Renal cortex interstitium (tissue), 11 donors: ENCODE measurements around the gene PDE8A. TPM values are rescaled to one million over a fixed set of nuclear protein-coding genes. Genes with fewer than 3 reads are reported as not detected.
"Not testable (repeated sequence)": the region's sequence is repeated elsewhere in the genome, so short reads cannot be mapped to it uniquely, and the experiment has no call there.

ENCODE experiments used
- DNase-seq, 11 donors: peaks; one replicate each; pipeline ENCODE4 v3.0.0-alpha.2; 2013; ENCODE audit warnings: low read depth in 9 of 11, low spot score in 4 of 11; ENCODE audit errors: extremely low read depth in 1 of 11
- polyA plus RNA-seq, 3 donors: library from polyadenylated mRNA; unstranded; fragments of 120-200 nt; gene quantifications; one replicate each; pipeline ENCODE4 v1.2.1, GENCODE V29; 2013; ENCODE audit not compliant: insufficient read length in 3 of 3

PDE8A gene
- polyA plus RNA-seq, 3 donors = 39.1 to 82.9 (median 48.5) TPM

- DNase-seq = peak in 4 of 11 donors; percentile 21 to 61 (median 46)
Observed at GRCh38 chr15:84982301-84982920, 755 bp downstream of the PDE8A start.

DNA sequence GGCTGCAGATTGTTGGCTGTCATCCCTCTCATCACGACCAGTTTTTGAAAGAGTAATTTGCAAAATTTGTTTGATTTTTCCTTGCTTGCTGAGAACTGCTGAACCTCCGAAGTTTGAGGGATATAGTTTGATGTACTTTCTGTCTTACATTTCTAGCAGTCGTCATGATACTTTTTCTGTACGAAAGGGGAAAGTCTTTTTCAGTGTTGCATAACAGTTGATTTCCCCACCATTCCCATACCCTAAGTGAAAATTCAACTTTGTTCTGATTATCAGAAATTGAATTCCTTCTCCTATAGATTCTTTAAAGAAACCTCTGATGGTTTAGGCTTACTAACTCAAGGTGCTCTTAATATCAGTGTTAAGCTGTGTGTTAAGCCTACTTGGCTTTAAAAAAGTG lies 1.6 kb downstream of the PDE8A start:
- DNase-seq = no peak

GRCh38 chr15:84983711-84984110 lies 2.1 kb downstream of the PDE8A start:
- DNase-seq = no peak

GRCh38 chr15:84985158-84985557 lies 3.5 kb downstream of the PDE8A start:
- no peak for DNase-seq

GRCh38 chr15:84987351-84987750 lies 5.7 kb downstream of the PDE8A start:
- not testable (repeated sequence) for DNase-seq

GRCh38 chr15:84987949-84988624 lies 6.4 kb downstream of the PDE8A start:
- DNase-seq = no peak

- no peak for DNase-seq
Observed at GRCh38 chr15:84988909-84989644, 7.4 kb downstream of the PDE8A start.

DNA sequence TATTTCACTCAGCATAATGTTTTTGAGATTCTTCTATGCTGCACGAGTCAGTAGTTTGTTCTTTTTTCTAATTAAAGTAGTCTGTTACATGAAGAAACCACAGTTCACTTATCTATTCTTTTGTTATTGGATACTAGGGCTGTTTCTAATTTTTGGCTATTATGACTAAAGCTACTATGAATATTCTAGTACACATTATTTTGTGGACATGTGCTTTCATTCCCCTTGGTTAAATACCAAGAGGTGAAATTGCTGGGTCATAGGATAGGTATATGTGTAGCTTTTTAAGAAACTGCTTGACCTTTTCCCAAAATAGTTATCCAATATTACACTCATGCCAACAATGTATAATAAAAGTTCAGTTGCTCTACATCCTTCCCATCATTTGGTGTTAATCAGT lies 8.9 kb downstream of the PDE8A start:
- no peak for DNase-seq

- DNase-seq = no peak
Observed at GRCh38 chr15:84991014-84991712, 9.5 kb downstream of the PDE8A start.

DNA sequence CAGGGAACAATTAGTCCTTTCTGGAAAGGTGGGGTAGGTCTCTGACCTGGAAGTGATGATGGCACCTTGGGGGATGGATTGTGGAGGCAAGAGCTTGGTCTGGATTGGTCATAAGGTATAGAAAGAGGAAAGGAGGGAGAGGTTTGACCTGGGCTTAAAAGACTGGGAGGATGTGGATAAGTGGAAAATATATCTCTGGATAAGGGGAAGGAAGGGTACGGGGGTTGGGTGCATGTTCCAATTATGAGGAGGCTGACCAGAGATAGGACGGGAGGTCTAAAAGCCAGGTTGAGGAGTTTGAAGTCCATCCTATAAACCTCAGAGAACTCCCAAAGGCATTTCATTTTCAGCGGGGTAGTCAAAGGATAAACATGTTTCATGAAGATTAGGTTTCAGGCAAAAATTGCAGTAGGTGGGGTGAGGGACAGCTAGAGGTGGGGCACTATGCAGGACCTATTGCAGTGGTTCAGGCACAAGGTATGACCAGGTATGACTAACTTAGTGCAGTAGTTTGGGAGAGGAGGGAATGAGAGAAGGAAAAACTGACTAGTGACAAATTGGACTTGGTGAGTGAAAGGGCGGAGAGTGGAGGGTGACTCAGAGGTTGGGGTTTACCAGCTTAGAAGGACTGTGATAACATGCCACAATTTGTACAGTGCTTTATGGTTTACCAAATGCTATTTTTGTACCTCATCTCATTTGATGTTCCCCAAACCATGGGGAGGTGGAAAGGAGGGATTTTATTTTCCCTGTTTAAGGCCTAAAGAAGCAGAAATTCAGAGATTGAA lies 10.7 kb downstream of the PDE8A start:
- DNase-seq = no peak

GRCh38 chr15:84996055-84996454 lies 14.4 kb downstream of the PDE8A start:
- no peak for DNase-seq

- not testable (repeated sequence) for DNase-seq
Observed at GRCh38 chr15:84996714-84997113, 15.1 kb downstream of the PDE8A start.

GRCh38 chr15:84997214-84997613 lies 15.6 kb downstream of the PDE8A start:
- not testable (repeated sequence) for DNase-seq

GRCh38 chr15:85000189-85000864 lies 18.7 kb downstream of the PDE8A start:
- DNase-seq = no peak

GRCh38 chr15:85000937-85001336 lies 19.3 kb downstream of the PDE8A start:
- no peak for DNase-seq

- no peak for DNase-seq
Observed at GRCh38 chr15:85002517-85002916, 20.9 kb downstream of the PDE8A start.

DNA sequence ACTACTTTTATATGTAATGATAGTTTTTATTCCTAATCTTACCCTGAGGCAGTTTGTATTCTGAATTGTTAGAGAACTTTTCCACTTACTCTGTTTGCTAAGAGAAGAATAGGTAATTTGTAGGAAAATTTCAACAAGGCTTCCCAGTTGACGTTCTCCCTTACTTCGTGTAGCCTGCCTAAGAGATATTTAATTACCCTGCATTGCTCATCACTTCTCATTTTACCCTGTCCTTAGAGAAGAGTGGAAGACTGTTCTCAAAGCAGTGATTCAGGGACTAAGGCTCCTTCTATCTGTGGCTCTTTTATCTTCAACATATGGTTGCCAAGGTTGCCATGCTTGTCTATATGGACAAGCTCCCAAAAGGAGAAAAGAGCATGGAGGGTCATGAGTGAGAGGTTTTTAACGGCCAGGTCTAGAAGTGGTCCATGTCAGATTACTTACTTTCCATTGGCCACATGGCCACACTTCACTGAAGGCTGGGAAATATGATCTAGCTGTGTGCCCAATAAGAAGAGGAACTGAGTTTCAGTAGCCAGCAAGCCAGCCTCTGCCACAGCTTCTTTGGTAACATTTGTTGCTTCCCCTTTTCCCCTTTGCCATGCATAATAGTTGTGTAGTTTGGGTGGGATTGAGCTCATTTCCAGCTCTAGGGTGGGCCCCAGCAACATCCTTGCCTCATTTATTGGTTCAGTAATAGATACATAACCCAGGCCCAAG lies 22.1 kb downstream of the PDE8A start:
- no peak for DNase-seq

GRCh38 chr15:85004550-85004949 lies 22.9 kb downstream of the PDE8A start:
- DNase-seq = no peak
